T-helper 1 cell (primary cell): ENCODE results near the gene SERPINI1.

Source experiments
- DNase-seq, 5 donors: peaks; one replicate each; pipeline ENCODE4 v3.0.0-alpha.2; 2012 to 2020

Gene SERPINI1

DNA sequence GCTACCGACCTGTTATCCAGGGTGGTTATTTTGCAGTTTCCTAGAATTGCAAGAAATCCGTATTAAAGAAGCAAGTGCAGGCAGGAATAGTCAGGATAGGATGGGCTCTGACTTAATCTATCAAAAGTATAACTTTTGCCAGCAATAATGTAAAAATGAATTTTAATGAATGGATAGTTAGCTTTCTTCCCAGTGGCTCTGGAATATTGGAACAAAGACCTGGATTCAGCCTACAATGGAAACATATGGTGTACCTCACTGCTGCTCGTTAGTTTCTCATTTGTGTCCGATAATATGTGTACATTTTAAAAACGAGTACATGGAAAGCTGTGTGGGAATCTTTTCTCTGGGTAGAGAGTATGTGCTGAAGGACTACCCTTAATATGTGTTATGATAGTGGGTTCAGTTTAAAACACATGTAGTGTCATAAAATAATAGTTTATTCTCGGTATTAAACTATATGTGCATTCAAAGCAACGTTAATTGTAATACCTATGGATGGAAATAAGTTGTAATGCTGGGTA lies 805 bp downstream of the SERPINI1 start:
- no peak for DNase-seq

DNA sequence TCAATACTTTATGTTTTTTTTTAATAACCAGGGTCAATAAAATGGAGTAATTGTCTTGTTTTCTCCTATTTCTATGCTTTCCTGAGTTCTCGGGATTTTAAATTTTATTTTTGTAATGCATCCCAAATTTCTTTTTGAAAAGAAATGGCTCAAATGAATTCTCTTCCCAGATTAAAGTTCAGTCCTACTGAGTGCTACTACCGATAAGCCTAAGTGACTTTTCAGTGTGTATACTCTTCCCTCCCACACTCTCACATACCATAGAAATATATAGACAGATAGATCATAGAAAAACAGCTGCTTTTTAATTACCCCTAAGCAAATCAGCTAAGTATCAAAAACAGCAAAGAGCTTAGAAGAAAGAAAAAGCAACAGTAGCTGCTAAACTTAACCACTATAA lies 1.5 kb downstream of the SERPINI1 start:
- no peak for DNase-seq

DNA sequence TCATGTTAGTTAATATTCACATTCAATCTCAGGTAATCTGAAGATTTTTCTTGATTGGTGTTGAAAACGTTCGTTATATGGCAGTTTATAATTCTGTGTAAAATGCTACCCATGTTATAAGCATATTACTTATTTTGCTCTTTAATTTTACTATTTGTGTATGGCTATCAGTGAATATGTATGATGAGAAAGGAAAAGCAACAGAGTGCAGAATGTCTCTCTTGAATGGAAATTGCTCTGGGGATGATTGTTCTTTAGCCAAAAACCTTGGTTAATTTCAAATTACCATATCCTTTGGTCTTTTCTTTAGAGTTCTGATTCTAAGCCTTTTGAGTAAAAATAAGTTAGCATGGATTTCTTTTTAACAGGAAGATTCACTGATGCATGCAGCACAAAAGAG lies 2.5 kb downstream of the SERPINI1 start:
- DNase-seq = no peak

DNA sequence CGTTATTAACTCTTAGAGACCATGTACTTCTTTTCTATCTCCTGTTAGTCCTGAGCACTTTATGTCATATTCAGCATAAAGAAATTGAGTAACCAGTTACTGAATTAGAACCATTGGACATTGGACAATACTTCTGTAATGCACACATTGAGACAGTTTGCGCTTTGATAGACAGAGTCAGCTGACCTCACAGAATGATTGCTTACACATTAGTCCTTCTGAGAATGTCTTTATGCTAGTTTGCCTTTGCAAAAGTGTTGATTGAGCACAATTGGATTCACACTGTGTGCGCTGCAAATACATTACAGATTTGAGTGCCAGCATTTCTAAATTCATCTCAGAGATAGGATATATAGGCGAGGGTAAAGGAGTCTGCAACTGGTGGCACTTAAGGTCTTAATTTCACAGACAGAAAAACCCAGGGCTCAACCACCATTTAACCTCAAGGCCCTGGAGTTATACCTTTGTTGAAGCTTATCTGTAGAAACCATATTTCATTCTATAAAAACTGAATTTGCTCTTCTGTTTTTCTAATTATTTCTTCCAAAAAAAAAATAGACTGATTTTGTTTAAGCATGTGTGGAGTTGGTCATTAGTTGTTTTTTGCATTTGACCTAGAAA lies 3.8 kb downstream of the SERPINI1 start:
- DNase-seq = no peak

DNA sequence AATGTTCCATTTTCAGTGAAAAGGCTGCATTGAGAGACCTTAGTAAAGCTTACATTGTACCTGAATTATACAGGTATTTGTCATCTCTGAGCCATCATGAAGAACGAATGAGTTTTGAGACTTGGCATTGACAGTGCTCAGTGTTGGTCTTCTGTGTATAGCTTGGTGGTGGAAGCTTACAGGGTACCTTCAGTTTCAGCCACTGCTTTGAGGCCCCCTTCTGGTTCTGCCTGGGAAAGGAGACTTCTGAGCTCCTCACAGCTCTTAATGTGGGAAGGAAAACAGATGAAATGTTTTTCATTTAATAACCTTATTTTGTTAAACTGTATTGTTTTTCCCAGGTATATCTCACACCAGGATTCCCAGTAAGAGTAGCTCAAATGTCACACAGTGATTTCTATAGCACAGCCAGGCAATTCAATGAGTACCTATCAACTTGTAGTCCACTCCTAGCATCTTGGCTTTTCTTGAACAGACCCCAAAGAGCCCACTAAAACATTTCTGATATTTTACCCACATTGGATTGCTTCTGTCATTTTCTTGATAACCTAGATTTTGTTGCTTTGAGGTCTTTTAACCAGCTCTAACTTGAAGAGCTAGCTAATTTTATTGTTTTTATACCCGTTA lies 5.6 kb downstream of the SERPINI1 start:
- peak in 2 of 5 donors; percentile 13 to 22 for DNase-seq

DNA sequence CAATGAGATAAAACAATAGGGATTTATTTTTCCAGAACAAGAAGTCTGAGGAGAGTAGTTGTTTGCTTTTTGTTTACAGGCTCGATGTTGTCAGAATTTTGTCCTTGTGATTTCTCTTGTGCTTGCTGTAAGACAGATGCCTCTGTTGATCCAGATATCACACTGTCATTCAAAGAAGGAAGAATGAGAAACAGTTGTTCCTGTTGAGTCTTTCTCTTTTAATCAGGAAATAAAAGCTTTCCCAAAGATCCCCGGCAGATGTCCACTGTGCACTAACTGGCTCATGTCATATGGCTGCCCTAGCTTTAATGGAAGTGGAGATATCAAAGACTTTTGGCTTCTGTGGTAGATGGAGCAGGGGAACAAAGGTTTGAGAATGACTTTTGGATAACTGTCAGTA lies 6.8 kb downstream of the SERPINI1 start:
- DNase-seq = no peak

DNA sequence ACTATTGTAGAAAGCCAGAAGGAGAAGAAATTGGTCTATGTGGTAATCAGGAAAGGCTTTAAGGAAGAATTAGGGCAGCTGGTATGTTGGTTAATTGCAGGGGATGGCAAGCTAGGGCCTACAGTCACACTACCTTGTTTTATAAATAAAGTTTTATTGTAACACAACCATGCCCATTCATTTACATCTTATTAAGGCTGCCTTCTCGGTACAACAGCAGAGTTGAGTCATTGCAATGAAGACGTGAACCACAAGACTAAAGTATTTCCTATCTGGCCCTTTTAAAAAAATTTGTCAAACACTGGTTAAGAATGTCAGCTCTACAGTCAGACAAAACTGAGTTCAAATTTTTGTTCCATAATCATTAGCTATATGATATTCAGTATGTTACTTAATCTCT lies 8.3 kb downstream of the SERPINI1 start:
- DNase-seq = peak in 1 of 5 donors; percentile 22

DNA sequence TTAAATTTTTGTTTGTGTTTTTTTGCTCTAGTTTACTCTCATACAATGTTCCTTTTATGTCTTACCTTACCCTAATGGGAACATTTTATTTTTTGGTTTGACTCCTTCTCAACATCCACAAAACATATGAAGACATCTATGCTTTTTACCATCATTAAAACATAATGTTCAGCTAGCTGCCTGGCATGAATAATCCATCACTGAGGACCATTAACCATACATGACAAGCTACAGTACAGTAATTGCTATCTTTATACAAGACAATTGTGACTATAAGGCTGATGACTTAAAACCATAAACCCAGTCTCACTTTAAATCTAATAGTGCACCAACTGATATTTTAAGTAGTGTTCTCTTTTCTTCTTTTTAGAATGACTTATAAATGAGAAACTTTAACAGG lies 13.7 kb downstream of the SERPINI1 start:
- DNase-seq = no peak

DNA sequence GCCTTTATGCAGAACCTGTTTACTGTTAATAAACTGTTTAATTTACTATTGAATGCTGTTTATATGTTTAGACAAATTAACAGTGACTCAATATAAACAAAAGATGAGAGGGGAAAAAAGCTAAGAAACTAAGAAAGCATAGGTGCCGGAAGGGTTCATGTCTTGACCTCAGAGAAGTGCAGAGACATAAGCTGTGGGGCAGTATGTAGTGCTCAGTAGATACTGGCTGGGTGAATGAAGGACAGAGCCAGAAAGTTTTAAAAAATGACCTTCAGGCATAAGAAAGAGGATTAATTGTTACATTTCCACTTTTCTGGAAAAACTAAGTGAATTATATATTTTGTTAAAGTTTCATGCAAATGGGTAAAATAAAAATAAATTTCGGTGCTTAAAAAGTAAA lies 14.2 kb downstream of the SERPINI1 start:
- DNase-seq = no peak

DNA sequence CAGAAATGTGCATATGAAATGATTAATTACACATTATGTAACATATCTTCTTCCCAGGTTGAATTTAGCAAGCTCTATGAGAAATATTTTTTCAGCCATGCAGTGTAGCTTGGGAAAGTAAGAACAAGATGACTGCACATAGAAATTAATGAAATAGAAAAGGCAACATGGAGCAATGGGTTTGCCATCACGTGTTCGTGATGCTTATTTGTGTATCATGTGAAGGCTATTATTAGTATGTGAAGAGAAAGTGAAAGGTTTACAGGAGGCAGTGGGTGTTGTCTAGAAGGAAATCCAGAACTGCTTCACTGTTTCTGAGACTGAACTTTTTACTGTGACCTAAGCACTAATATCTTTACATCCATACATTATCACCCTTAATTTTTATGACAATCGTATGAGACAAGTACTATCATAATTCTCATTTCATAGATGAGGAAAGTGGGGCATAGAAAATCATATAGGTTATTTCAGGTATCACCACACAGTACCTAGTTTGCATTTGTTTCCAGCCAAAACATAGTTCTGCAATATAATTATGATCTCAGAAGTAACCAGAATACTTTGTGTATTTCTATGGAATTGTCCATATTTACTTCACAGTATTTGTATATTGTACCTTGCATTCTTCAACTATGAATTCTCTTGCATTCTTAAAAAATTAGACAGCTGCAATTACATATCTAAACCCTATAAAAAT lies 14.9 kb downstream of the SERPINI1 start:
- DNase-seq = peak in 1 of 5 donors; percentile 2

DNA sequence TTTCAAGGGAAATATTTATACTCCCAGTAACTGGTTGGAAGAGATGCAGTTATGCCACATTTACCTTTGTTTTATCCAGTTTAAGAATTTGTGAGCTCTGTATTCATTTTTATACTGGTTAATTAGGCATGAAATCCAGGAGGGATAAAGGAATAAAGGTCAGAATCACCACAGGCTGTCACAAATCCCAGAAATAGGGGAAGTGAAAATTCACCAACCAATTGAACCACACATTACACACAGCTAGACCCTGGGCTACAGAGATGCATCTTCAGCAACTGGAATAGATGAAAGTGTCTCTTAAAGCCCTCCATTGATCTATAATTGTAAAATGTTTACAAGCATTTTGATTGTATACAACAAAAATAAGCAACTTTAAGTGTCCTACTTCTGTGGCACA lies 18.5 kb downstream of the SERPINI1 start:
- no peak for DNase-seq

DNA sequence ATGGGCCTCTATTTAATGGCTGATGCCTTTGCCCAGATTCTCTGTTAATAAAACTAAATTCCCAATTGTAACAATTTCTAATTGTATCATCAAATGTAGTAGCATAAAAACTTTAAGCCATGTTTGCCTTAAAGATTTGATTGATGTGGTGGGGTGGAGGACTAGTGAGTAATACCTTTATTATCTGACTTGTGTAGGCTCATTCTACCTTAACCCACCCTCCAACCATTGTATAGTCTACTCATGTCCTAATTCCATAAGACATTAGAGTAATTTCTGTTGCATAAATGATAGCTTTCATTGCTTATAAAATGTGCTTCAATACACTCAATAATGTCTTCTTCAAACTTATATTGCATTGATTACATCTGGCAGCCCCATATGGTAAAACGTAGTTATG lies 25.8 kb downstream of the SERPINI1 start:
- DNase-seq = no peak

DNA sequence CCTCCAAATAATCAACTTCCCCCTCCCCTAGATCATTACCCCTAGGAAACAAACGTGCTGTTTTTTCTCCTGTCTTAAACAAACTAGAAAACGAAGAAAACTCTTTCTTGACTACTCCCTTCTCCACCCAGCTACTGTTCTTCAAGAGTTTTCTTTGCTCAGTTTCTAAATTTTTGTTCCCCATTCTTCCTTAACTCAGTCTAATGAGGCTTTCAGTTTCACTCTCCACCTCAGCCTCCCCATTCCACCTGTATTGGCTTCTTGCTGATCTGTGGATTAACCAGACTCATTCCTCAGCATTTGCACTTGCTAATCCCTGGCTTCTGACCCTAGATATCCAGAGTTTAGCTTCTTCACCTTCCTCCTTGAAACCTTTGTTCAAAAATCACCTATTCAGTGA lies 26.8 kb downstream of the SERPINI1 start:
- no peak for DNase-seq

DNA sequence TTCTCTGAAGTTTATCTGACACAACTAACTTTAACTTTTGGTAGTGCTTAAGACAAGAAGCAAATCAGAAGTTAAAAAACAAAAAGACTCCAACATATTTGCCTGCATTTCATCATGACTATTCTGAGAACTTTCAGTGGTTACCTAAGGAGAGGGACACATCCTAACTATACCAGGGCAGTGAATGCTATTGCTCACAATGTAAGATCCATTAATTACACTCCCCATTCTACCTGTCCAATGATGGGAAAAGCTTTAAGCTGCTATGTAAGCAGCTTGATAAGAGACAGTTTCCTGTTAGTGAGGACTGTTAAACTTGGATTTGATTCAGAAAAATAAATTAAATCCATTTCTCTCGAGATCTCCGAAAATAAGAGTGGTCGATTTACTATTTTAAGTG lies 37.5 kb downstream of the SERPINI1 start:
- DNase-seq = no peak

DNA sequence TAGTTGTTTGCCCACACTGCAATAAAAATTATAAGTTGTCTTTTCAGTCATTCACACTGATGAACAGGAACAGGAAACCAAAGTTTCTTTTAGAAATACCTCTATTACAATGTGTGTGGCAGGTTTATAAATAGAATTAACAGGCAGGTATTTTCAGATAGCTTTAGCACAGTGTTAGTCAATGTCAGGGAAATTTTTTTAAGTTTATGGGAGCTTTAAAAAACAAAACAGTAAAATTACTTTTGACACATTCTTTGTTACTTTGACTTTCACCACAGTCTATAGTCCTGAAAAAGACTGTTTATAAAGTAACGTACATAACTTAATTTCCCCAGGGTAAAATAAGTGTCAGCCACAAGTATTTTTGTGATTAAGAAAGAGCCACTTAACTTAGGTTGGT lies 38.1 kb downstream of the SERPINI1 start:
- DNase-seq = no peak

DNA sequence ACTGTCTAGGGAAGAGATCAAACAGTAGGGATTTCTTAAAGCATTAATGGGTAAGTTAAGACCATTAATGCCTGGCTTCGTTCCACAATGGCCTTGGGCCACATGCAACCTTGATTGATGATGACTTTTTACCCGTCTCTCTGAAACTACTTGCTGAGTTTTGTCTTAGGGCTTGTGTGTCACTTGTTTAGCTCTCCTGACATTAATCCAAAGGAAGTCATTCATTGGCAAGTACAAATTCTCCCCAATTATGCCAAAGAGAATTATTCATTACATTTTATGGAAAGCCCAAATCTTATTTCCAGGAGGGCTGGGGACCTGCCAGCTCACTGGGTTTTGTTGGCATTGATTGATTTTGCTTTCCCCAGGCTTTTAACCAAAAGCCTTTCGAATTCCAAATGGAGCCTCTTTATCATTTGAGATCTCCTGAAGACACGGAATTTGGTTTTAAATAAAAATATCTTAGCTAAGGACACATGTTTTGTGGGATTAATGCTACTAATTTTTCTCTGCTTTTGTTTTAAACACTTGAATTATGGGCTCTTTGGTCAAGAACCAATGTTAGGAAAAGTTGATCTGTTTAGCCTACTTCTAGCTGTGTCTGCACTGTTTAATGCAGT lies 40.7 kb downstream of the SERPINI1 start:
- DNase-seq = no peak

DNA sequence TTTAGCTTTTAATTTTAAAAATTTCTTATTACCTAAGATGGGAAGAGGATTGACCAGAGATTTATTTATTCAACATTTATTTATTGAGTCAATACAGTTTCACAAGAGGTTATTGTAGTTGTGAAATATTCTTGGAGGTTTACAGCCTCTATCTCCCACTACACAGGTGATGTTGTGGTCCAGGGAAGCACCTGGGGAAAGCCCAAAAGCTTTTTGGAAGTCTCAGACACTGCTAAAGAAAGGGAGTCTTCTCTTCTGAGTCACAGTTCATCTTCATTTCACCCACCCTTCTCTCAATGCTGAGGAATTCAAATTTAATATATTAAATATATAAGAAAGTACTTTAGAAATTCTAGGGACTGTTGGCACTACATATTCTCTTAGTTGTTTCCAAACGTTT lies 41.8 kb downstream of the SERPINI1 start:
- DNase-seq = no peak

DNA sequence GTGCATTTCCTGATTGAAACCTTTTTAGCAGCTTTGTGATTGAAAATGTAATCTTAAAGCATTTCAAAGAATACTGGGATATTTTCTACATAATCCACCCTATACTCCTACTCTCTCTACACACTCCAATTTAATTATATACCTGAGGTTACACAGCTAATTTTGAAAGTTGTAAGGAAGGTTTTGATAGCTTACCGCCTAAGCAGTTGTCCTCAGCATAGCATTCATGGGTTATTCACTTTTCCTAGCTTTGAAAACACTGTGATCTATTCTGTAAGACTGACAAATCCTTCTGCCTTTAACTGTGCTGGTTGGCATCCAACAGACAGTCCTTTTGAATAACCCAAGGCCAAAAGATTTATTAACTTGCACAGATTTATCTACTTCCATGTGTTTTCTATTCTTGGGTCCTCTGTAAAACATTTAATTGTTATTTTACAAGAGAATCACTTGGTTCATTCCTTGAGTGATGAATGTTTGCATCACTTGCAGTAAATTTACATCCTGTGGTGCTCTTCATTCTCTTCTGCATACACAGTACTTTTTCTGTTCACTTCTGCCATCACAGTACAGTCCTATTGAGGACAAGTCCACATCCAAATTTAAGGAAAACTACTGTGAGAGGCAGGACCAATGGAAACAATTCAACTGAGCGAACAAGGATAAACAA lies 44.8 kb downstream of the SERPINI1 start:
- no peak for DNase-seq

DNA sequence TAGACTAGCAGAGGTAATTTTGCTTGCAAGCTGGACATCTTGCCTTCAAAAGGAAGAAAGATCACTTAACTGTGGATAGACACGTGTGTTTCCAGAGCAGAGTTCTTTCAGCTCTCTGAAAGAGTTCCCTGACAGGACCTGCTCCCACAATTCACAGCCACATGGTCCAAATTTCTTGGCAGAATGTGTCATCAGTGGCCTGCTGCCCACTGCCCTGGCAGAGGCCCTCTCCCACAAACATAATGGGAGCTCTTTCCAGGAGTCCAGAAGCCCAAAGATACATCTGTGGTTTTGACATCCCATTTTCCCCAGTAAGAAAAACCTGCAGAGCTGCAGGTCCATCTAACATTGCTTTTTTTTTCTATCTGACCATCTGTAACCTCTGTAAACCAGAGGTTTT lies 48.3 kb downstream of the SERPINI1 start:
- no peak for DNase-seq

DNA sequence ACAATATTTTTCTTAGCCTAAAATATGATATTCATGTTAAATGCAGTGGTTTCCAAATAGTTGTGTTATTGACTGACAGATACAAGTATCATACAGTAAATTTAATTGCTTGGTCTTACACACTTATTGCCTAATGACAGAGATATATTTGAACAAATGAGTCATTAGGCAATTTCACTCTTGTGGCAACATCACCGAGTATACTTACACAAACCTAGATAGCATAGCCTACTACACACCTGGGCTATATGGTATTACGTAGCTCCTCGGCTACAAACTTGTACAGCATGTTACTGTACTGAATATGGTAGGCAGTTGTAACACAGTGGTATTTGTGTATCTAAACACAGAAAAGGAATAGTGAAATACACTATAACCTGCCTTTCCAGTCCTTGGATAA lies 50.3 kb downstream of the SERPINI1 start:
- no peak for DNase-seq

DNA sequence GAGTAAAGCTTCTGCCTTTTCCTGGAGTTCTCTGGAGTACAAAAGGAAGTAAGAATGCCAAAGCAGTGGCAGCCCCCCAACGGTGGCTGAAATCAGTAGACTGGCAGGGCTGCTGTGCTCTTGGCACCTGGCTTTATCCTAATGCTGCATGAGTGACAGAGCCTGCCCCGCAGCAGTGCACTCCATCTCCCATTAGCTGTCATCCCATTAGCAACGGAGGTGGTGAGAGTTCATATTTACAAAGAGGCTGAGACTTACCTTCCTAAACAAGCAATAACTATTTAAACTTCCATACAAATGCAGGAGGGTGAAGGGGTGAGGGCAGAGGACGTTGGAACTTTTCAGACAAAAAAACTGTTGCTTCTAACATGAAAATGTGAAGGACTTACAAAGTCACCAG lies 51.9 kb downstream of the SERPINI1 start:
- DNase-seq = no peak

DNA sequence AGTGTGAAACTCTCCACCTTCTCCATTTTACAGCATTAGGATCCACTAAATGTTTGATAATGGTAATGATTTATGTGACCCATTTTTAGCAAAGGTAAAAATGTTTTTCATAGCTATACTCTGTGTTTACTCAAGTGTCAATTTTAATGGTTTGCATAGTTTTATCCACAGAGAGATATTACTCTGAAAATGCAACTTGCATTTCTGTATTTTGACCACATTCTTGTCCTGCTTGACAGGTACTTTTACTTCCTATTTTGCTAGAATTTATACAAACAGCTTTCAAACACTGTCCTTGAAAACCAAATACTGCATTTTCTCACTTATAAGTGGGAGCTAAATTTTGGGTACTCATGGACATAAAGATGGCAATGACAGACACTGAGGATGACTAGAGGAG lies 62.9 kb downstream of the SERPINI1 start:
- DNase-seq = no peak

DNA sequence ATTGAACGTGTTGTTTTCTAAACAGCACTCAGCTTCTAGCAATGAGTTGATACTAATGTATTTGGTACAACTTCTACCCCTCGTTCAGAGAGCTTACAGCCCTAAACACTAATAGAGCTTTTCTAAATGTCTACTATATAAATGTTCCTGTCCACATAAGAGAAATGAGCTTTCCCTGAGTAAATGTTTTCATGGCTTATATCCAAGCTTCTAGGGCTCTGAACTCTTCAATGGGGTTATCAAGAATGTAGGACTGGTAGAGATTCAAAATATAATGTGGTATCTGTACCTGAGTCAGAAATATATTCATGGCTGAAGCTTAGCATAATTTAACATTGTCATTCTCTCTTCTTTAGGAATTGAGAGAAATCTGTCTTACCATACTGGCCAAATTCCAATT lies 73.4 kb downstream of the SERPINI1 start:
- DNase-seq = no peak
